Measurements from ENCODE around the gene GGACT. TPM values are rescaled to one million over a fixed set of nuclear protein-coding genes. Genes with fewer than 3 reads are reported as not detected.
A peak's percentile ranks its signal among the peaks of the same experiment; 100 is the strongest.

The GGACT gene
- total RNA-seq, 3 donors from 2014 or later (not counting 1 experiment from before 2014, with no cell fraction given), result 8.8 to 16.4 (median 15.1) TPM

GRCh38 chr13:100594731-100595130 is 6.1 kb upstream of the GGACT start:
- Histone ChIP-seq H3K9me3 (ENCODE audit: control insufficient read depth, insufficient read depth, low read length) (no peaks in the 10 kb centered on the region), H3K4me1 (ENCODE audit: control insufficient read depth, insufficient read depth, low read length) (no peaks in the 10 kb centered on the region), H3K27me3 (ENCODE audit: control insufficient read depth, insufficient read depth, low read length) (no peaks in the 10 kb centered on the region), H3K27ac (ENCODE audit: low read length) (no peak overlapping the region), H3K4me3 (ENCODE audit: low read length) (no peak overlapping the region), H3K36me3 (ENCODE audit: control insufficient read depth, insufficient read depth, low read length) (no peaks in the 10 kb centered on the region)
- DNase-seq, result no peak
- TF ChIP-seq CTCF (IDR thresholded peaks at IDR 0.05), result no peak
- Mint-ChIP-seq H3K27me3 (ENCODE audit: low read depth in 2 of 2) (peaks cover 0 to 4% of the 10 kb centered on the region in 2 donors), H3K9me3 (no peaks in the 10 kb centered on the region), H3K36me3 (no peaks in the 10 kb centered on the region), H3K27ac (no peak overlapping the region), H3K4me1 (no peaks in the 10 kb centered on the region), H3K4me3 (no peak overlapping the region)
- WGBS (ENCODE audit: insufficient coverage), result 92% methylated on average over 4 of the region's 4 CpGs
- intact Hi-C loops (cut with micrococcal nuclease), result no loop called here
- ATAC-seq, result no peak

- H3K9me3 ChIP-seq (ENCODE audit: control insufficient read depth, insufficient read depth, low read length), result no peaks in the 10 kb centered on the region
- no peak overlapping the region for H3K4me3 ChIP-seq (ENCODE audit: low read length)
- WGBS (ENCODE audit: insufficient coverage), result 93% methylated on average over 8 of the region's 9 CpGs
- H3K4me1 Mint-ChIP-seq, result peaks cover under 1 to 2% of the 10 kb centered on the region in 2 donors
- H3K4me3 Mint-ChIP-seq, result no peak overlapping the region
- H3K4me1 ChIP-seq (ENCODE audit: control insufficient read depth, insufficient read depth, low read length), result peaks cover under 1% of the 10 kb centered on the region
- H3K36me3 ChIP-seq (ENCODE audit: control insufficient read depth, insufficient read depth, low read length), result no peaks in the 10 kb centered on the region
- H3K36me3 Mint-ChIP-seq, result no peaks in the 10 kb centered on the region
- H3K27ac ChIP-seq (ENCODE audit: low read length), result no peak overlapping the region
- DNase-seq (no peak), ATAC-seq (no peak)
- no peak overlapping the region for H3K27ac Mint-ChIP-seq
- H3K27me3 Mint-ChIP-seq (ENCODE audit: low read depth in 2 of 2), result peaks cover 0 to 4% of the 10 kb centered on the region in 2 donors
- intact Hi-C loops (cut with micrococcal nuclease), result no loop called here
- TF ChIP-seq CTCF (IDR thresholded peaks at IDR 0.05), result no peak
- H3K9me3 Mint-ChIP-seq, result no peaks in the 10 kb centered on the region
- no peaks in the 10 kb centered on the region for H3K27me3 ChIP-seq (ENCODE audit: control insufficient read depth, insufficient read depth, low read length)
Measured at GRCh38 chr13:100594255-100594654, 5.7 kb upstream of the GGACT start.

- Mint-ChIP-seq H3K9me3 (no peaks in the 10 kb centered on the region), H3K27ac (peak overlapping the region; percentile 86 to 91), H3K27me3 (ENCODE audit: low read depth in 2 of 2) (no peaks in the 10 kb centered on the region), H3K4me1 (peaks cover 25 to 26% of the 10 kb centered on the region in 2 donors), H3K36me3 (no peaks in the 10 kb centered on the region), H3K4me3 (peak overlapping the region; percentile 92)
- Histone ChIP-seq H3K4me3 (ENCODE audit: low read length) (peak overlapping the region; percentile 28), H3K27me3 (ENCODE audit: control insufficient read depth, insufficient read depth, low read length) (no peaks in the 10 kb centered on the region), H3K9me3 (ENCODE audit: control insufficient read depth, insufficient read depth, low read length) (no peaks in the 10 kb centered on the region), H3K4me1 (ENCODE audit: control insufficient read depth, insufficient read depth, low read length) (peaks cover 15% of the 10 kb centered on the region), H3K36me3 (ENCODE audit: control insufficient read depth, insufficient read depth, low read length) (no peaks in the 10 kb centered on the region), H3K27ac (ENCODE audit: low read length) (peak overlapping the region; percentile 40)
- WGBS (ENCODE audit: insufficient coverage), result 92% methylated on average over 5 of the region's 6 CpGs
- ATAC-seq (no peak), DNase-seq (no peak)
- TF ChIP-seq CTCF (IDR thresholded peaks at IDR 0.05), result no peak
- intact Hi-C loops (cut with micrococcal nuclease), result loop anchor here (5.0 kb wide), 1 partner anchor 83 kb away; the partner anchor contains the start of gene TMTC4
Measured at GRCh38 chr13:100589178-100589725, 663 bp upstream of the GGACT start.

- Histone ChIP-seq H3K4me1 (ENCODE audit: control insufficient read depth, insufficient read depth, low read length) (peaks cover 19% of the 10 kb centered on the region), H3K27ac (ENCODE audit: low read length) (no peak overlapping the region), H3K36me3 (ENCODE audit: control insufficient read depth, insufficient read depth, low read length) (peaks cover 8% of the 10 kb centered on the region), H3K4me3 (ENCODE audit: low read length) (no peak overlapping the region), H3K9me3 (ENCODE audit: control insufficient read depth, insufficient read depth, low read length) (no peaks in the 10 kb centered on the region), H3K27me3 (ENCODE audit: control insufficient read depth, insufficient read depth, low read length) (no peaks in the 10 kb centered on the region)
- Mint-ChIP-seq H3K36me3 (peaks cover 7% of the 10 kb centered on the region), H3K4me3 (no peak overlapping the region), H3K4me1 (peaks cover 39 to 46% of the 10 kb centered on the region in 2 donors), H3K27ac (no peak overlapping the region), H3K27me3 (ENCODE audit: low read depth in 2 of 2) (no peaks in the 10 kb centered on the region), H3K9me3 (no peaks in the 10 kb centered on the region)
- ATAC-seq, result no peak
- intact Hi-C loops (cut with micrococcal nuclease), result loop anchor here (5.0 kb wide), 1 partner anchor 87 kb away; the partner anchor contains the start of gene TMTC4
- 51% methylated on average over 4 of the region's 5 CpGs for WGBS (ENCODE audit: insufficient coverage)
- DNase-seq, result peak in 1 of 2 donors; percentile 48
- TF ChIP-seq CTCF (IDR thresholded peaks at IDR 0.05), result no peak
Measured at GRCh38 chr13:100584896-100585295, 3.7 kb downstream of the GGACT start.

Data from natural killer cell (primary cell).